ENCODE results near the gene SCFD2. TPM values are rescaled to one million over a fixed set of nuclear protein-coding genes. Genes with fewer than 3 reads are reported as not detected.

SCFD2 gene
- total RNA-seq, 1 experiment from 2014 or later, result 8.4 TPM

GRCh38 chr4:53355930-53356521 is 9.8 kb downstream of the SCFD2 start:
- ChIA-PET POLR2A (ENCODE audit: low non-redundant PET) (no interaction called here), CTCF (no interaction called here)
- Histone ChIP-seq H3K4me3 (ENCODE audit: low read depth, low read length, poor library complexity, severe bottlenecking) (no peak overlapping the region), H3K36me3 (ENCODE audit: insufficient read depth, low read length, poor library complexity, severe bottlenecking) (no peaks in the 10 kb centered on the region), H3K27me3 (replicated peaks; ENCODE audit: insufficient read depth, low read depth, low read length, poor library complexity) (no peaks in the 10 kb centered on the region), H3K4me1 (ENCODE audit: insufficient read depth, low read length, poor library complexity, severe bottlenecking) (no peaks in the 10 kb centered on the region), H3K9me3 (ENCODE audit: low read depth, low read length, poor library complexity, severe bottlenecking) (no peaks in the 10 kb centered on the region), H3K27ac (ENCODE audit: low read depth, low read length, poor library complexity, severe bottlenecking) (no peak overlapping the region)
- TF ChIP-seq EZH2 (IDR thresholded peaks at IDR 0.05; ENCODE audit: borderline replicate concordance, low read depth, low read length, poor library complexity, severe bottlenecking) (no peak), CTCF (conservative IDR thresholded peaks at IDR 0.05; ENCODE audit: low read depth, low read length) (no peak)
- intact Hi-C loops (cut with micrococcal nuclease; ENCODE audit: unreplicated experiment), result no loop called here
- no TSS peak for BruUV-seq (replicated peaks)
- DNase-seq (ENCODE audit: low spot score), result no peak

GRCh38 chr4:53354012-53354722 is 11.7 kb downstream of the SCFD2 start:
- H3K27ac ChIP-seq (ENCODE audit: low read depth, low read length, poor library complexity, severe bottlenecking), result no peak overlapping the region
- ChIA-PET CTCF (no interaction called here), POLR2A (ENCODE audit: low non-redundant PET) (no interaction called here)
- no peaks in the 10 kb centered on the region for H3K27me3 ChIP-seq (replicated peaks; ENCODE audit: insufficient read depth, low read depth, low read length, poor library complexity)
- DNase-seq (ENCODE audit: low spot score), result no peak
- no peaks in the 10 kb centered on the region for H3K9me3 ChIP-seq (ENCODE audit: low read depth, low read length, poor library complexity, severe bottlenecking)
- no TSS peak for BruUV-seq (replicated peaks)
- no peak for TF ChIP-seq CTCF (conservative IDR thresholded peaks at IDR 0.05; ENCODE audit: low read depth, low read length)
- no peak for TF ChIP-seq EZH2 (IDR thresholded peaks at IDR 0.05; ENCODE audit: borderline replicate concordance, low read depth, low read length, poor library complexity, severe bottlenecking)
- no peak overlapping the region for H3K4me3 ChIP-seq (ENCODE audit: low read depth, low read length, poor library complexity, severe bottlenecking)
- no peaks in the 10 kb centered on the region for H3K36me3 ChIP-seq (ENCODE audit: insufficient read depth, low read length, poor library complexity, severe bottlenecking)
- intact Hi-C loops (cut with micrococcal nuclease; ENCODE audit: unreplicated experiment), result no loop called here
- H3K4me1 ChIP-seq (ENCODE audit: insufficient read depth, low read length, poor library complexity, severe bottlenecking), result no peaks in the 10 kb centered on the region

GRCh38 chr4:53349091-53349491 is 16.8 kb downstream of the SCFD2 start:
- ChIA-PET POLR2A (ENCODE audit: low non-redundant PET) (no interaction called here), CTCF (no interaction called here)
- no peak for DNase-seq (ENCODE audit: low spot score)
- Histone ChIP-seq H3K4me1 (ENCODE audit: insufficient read depth, low read length, poor library complexity, severe bottlenecking) (no peaks in the 10 kb centered on the region), H3K27me3 (replicated peaks; ENCODE audit: insufficient read depth, low read depth, low read length, poor library complexity) (no peaks in the 10 kb centered on the region), H3K4me3 (ENCODE audit: low read depth, low read length, poor library complexity, severe bottlenecking) (no peak overlapping the region), H3K27ac (ENCODE audit: low read depth, low read length, poor library complexity, severe bottlenecking) (no peak overlapping the region), H3K9me3 (ENCODE audit: low read depth, low read length, poor library complexity, severe bottlenecking) (no peaks in the 10 kb centered on the region), H3K36me3 (ENCODE audit: insufficient read depth, low read length, poor library complexity, severe bottlenecking) (no peaks in the 10 kb centered on the region)
- TF ChIP-seq CTCF (conservative IDR thresholded peaks at IDR 0.05; ENCODE audit: low read depth, low read length) (no peak), EZH2 (IDR thresholded peaks at IDR 0.05; ENCODE audit: borderline replicate concordance, low read depth, low read length, poor library complexity, severe bottlenecking) (no peak)
- intact Hi-C loops (cut with micrococcal nuclease; ENCODE audit: unreplicated experiment), result no loop called here
- no TSS peak for BruUV-seq (replicated peaks)

Data from A673 (cell line).